NCI-H524 (cell line): ENCODE results near the gene FBXO5.

Source experiments
- DNase-seq, 2 experiments: peaks; one replicate each; lab custom pipeline; 2025; lab: John Stamatoyannopoulos, UW

FBXO5 gene

GRCh38 chr6:152950240-152950639 lies 32.6 kb downstream of the FBXO5 start:
- DNase-seq, result no peak

- DNase-seq, result peak; percentile 8 to 59
Observed at GRCh38 chr6:152948150-152948768, 34.6 kb downstream of the FBXO5 start.

GRCh38 chr6:152946995-152947394 lies 35.8 kb downstream of the FBXO5 start:
- no peak for DNase-seq

- DNase-seq, result no peak
Observed at GRCh38 chr6:152946484-152946883, 36.4 kb downstream of the FBXO5 start.

- no peak for DNase-seq
Observed at GRCh38 chr6:152943260-152943897, 39.5 kb downstream of the FBXO5 start.

- no peak for DNase-seq
Observed at GRCh38 chr6:152942319-152942869, 40.4 kb downstream of the FBXO5 start.

- no peak for DNase-seq
Observed at GRCh38 chr6:152941746-152942145, 41.1 kb downstream of the FBXO5 start.

GRCh38 chr6:152932865-152933264 lies 50.0 kb downstream of the FBXO5 start:
- no peak for DNase-seq

- no peak for DNase-seq
Observed at GRCh38 chr6:152922706-152923105, 60.1 kb downstream of the FBXO5 start.
